H9 (cell line): ENCODE data around the gene PNMA5. TPM values are rescaled to one million over a fixed set of nuclear protein-coding genes. Genes with fewer than 3 reads are reported as not detected.

Experiments used
- DNase-seq: peaks from one replicate; pipeline ENCODE4 v3.0.0-alpha.2; 2017
- H2AFZ ChIP-seq: one replicate; pipeline ENCODE4 v1.6.1; 2013; ENCODE audit warnings: mild to moderate bottlenecking, low read length, control low read depth, moderate library complexity
- H2AK5ac ChIP-seq: 2 replicates; pipeline ENCODE4 v1.6.1; 2013; ENCODE audit warnings: low read length, control low read depth, mixed read lengths; ENCODE audit not compliant: insufficient read length
- H2BK120ac ChIP-seq: one replicate; pipeline ENCODE4 v1.6.1; 2013; ENCODE audit warnings: low read depth, mild to moderate bottlenecking, low read length, control low read depth, inconsistent platforms; ENCODE audit not compliant: poor library complexity, severe bottlenecking
- H2BK12ac ChIP-seq: 2 replicates; pipeline ENCODE4 v1.6.1; 2013; ENCODE audit warnings: low read length, control low read depth, mixed read lengths, low read depth; ENCODE audit not compliant: insufficient read length
- H2BK15ac ChIP-seq: 2 replicates; pipeline ENCODE4 v1.6.1; 2013; ENCODE audit warnings: low read depth, low read length, control low read depth
- H2BK20ac ChIP-seq: one replicate; pipeline ENCODE4 v1.6.1; 2013; ENCODE audit warnings: low read depth, mild to moderate bottlenecking, low read length, control low read depth, inconsistent platforms; ENCODE audit not compliant: poor library complexity, severe bottlenecking
- H2BK5ac ChIP-seq: 2 replicates; pipeline ENCODE4 v1.6.1; 2013; ENCODE audit warnings: low read length, control low read depth, mixed read lengths; ENCODE audit not compliant: insufficient read length
- H3K14ac ChIP-seq: 2 replicates; pipeline ENCODE4 v1.6.1; 2013; ENCODE audit warnings: low read length, control low read depth; ENCODE audit not compliant: insufficient read depth
- H3K18ac ChIP-seq: 2 replicates; pipeline ENCODE4 v1.6.1; 2013; ENCODE audit warnings: low read depth, mild to moderate bottlenecking, mixed read lengths, low read length, control low read depth; ENCODE audit not compliant: insufficient read length
- H3K23ac ChIP-seq: 2 replicates; pipeline ENCODE4 v1.6.1; 2013; ENCODE audit warnings: low read length, control low read depth, mixed read lengths, low read depth; ENCODE audit not compliant: insufficient read length
- H3K23me2 ChIP-seq: 2 replicates; pipeline ENCODE4 v1.6.1; 2013; ENCODE audit warnings: low read depth, mild to moderate bottlenecking, mixed read lengths, low read length, control low read depth; ENCODE audit not compliant: insufficient read length, poor library complexity, severe bottlenecking
- H3K27ac ChIP-seq: 2 replicates; pipeline ENCODE4 v1.5.1; 2013; ENCODE audit warnings: low read length, control low read depth, mixed read lengths, low read depth; ENCODE audit not compliant: insufficient read length
- H3K27me3 ChIP-seq: 2 replicates; pipeline ENCODE4 v1.6.1; 2013; ENCODE audit warnings: low read length, control low read depth, inconsistent platforms; ENCODE audit not compliant: insufficient read depth
- H3K4ac ChIP-seq: 2 replicates; pipeline ENCODE4 v1.6.1; 2013; ENCODE audit warnings: low read depth, mild to moderate bottlenecking, control low read depth, inconsistent platforms, low read length, moderate library complexity
- H3K4me1 ChIP-seq: 2 replicates; pipeline ENCODE4 v1.6.1; 2013; ENCODE audit warnings: low read length, control low read depth, inconsistent platforms; ENCODE audit not compliant: insufficient read depth
- H3K4me2 ChIP-seq: 2 replicates; pipeline ENCODE4 v1.6.1; 2013; ENCODE audit warnings: low read length, control low read depth, mixed read lengths; ENCODE audit not compliant: insufficient read length, insufficient read depth
- H3K56ac ChIP-seq: 2 replicates; pipeline ENCODE4 v1.6.1; 2013; ENCODE audit warnings: low read depth, mild to moderate bottlenecking, mixed read lengths, low read length, control low read depth; ENCODE audit not compliant: insufficient read length
- H3K79me1 ChIP-seq: 2 replicates; pipeline ENCODE4 v1.6.1; 2013; ENCODE audit warnings: low read depth, mild to moderate bottlenecking, moderate library complexity, low read length, control low read depth, inconsistent platforms; ENCODE audit not compliant: insufficient read depth, poor library complexity, severe bottlenecking
- H3K79me2 ChIP-seq: 2 replicates; pipeline ENCODE4 v1.6.1; 2013; ENCODE audit warnings: low read length, control low read depth, inconsistent platforms; ENCODE audit not compliant: insufficient read depth
- H3K9ac ChIP-seq: 2 replicates; pipeline ENCODE4 v1.6.1; 2013; ENCODE audit warnings: low read length, control low read depth, mixed read lengths; ENCODE audit not compliant: insufficient read length; ENCODE audit errors: extremely low read depth
- H3K9me3 ChIP-seq: one replicate; pipeline ENCODE4 v1.6.1; 2013; ENCODE audit warnings: low read depth, low read length, inconsistent platforms; ENCODE audit not compliant: control insufficient read depth
- H3T11ph ChIP-seq: one replicate; pipeline ENCODE4 v1.6.1; 2013; ENCODE audit warnings: mild to moderate bottlenecking, low read length, control low read depth, inconsistent platforms
- H4K20me1 ChIP-seq: one replicate; pipeline ENCODE4 v1.6.1; 2013; ENCODE audit not compliant: control insufficient read depth, insufficient read length, insufficient read depth
- H4K5ac ChIP-seq: 2 replicates; pipeline ENCODE4 v1.6.1; 2013; ENCODE audit warnings: low read depth, mild to moderate bottlenecking, mixed read lengths, low read length, control low read depth; ENCODE audit not compliant: insufficient read length
- H4K8ac ChIP-seq: replicated peaks from 2 replicates; pipeline ENCODE4 v1.6.1; 2013; ENCODE audit warnings: low read length, control low read depth, mixed read lengths, low read depth; ENCODE audit not compliant: insufficient read length
- H4K91ac ChIP-seq: 2 replicates; pipeline ENCODE4 v1.6.1; 2013; ENCODE audit warnings: low read depth, mild to moderate bottlenecking, moderate library complexity, mixed read lengths, low read length, control low read depth; ENCODE audit not compliant: insufficient read length
- H3K27ac Mint-ChIP-seq, 3 experiments: 2 replicates in 2 of 3; 3 replicates in 1 of 3; pipeline ENCODE4 v1.8.0; 2020 to 2021; ENCODE audit warnings: mixed read lengths in 3 of 3, mild to moderate bottlenecking in 1 of 3, moderate library complexity in 1 of 3
- H3K27me3 Mint-ChIP-seq: 2 replicates; pipeline ENCODE4 v1.8.0; 2021; ENCODE audit warnings: low read depth, mild to moderate bottlenecking, moderate library complexity, mixed read lengths
- H3K36me3 Mint-ChIP-seq, 3 experiments: 2 replicates in 2 of 3; 3 replicates in 1 of 3; pipeline ENCODE4 v1.8.0; 2020 to 2021; ENCODE audit warnings: low read depth in 3 of 3, mixed read lengths in 3 of 3; ENCODE audit not compliant: insufficient read depth in 1 of 3
- H3K4me1 Mint-ChIP-seq, 2 experiments: 2 replicates each; pipeline ENCODE4 v1.8.0; 2020; ENCODE audit warnings: mixed read lengths in 2 of 2
- H3K4me3 Mint-ChIP-seq, 2 experiments: 2 replicates in 1 of 2; 3 replicates in 1 of 2; pipeline ENCODE4 v1.8.0; 2020 to 2021; ENCODE audit warnings: mild to moderate bottlenecking in 2 of 2, mixed read lengths in 2 of 2, moderate library complexity in 1 of 2
- H3K9me3 Mint-ChIP-seq, 2 experiments: 2 replicates in 1 of 2; 3 replicates in 1 of 2; pipeline ENCODE4 v1.8.0; 2020; ENCODE audit warnings: mild to moderate bottlenecking in 2 of 2, mixed read lengths in 2 of 2, moderate library complexity in 1 of 2
- CTCF ChIP-seq: fragments of 200-600 bp; sonication (generic); conservative IDR thresholded peaks from 3 replicates; pipeline ENCODE4 v1.8.0; 2021; ENCODE audit warnings: antibody characterized with exemption, mild to moderate bottlenecking
- WGBS: extraction: QIAGEN DNeasy Blood & Tissue Kit; methylation state at CpG from one replicate; pipeline ENCODE4 v1.1.7; 2013; ENCODE audit warnings: missing lambda C conversion rate, low lambda C conversion rate, mixed read lengths; ENCODE audit not compliant: insufficient read length; ENCODE audit errors: extremely low coverage; 5-methylcytosine and 5-hydroxymethylcytosine counted together
- total RNA-seq: library from RNA; stranded (reverse); gene quantifications from 2 replicates; pipeline ENCODE4 v1.2.1, GENCODE V29; 2021

Gene PNMA5
- total RNA-seq, 1 experiment from 2014 or later = not detected

GRCh38 chrX:153004780-153005179 is 10.9 kb upstream of the PNMA5 start:
- H3K4me3 Mint-ChIP-seq = no peak overlapping the region
- no peaks in the 10 kb centered on the region for H3K4me1 Mint-ChIP-seq
- H3K56ac ChIP-seq = no peak overlapping the region
- no peaks in the 10 kb centered on the region for H3K79me1 ChIP-seq
- H4K20me1 ChIP-seq = no peaks in the 10 kb centered on the region
- no peak overlapping the region for H2AK5ac ChIP-seq
- no peaks in the 10 kb centered on the region for H3K4me1 ChIP-seq
- H3K14ac ChIP-seq = no peak overlapping the region
- no peak overlapping the region for H2BK12ac ChIP-seq
- no peaks in the 10 kb centered on the region for H3K27me3 ChIP-seq
- H2BK120ac ChIP-seq = no peak overlapping the region
- peaks cover 26% of the 10 kb centered on the region for H3K27me3 Mint-ChIP-seq
- no peak overlapping the region for H3K4me2 ChIP-seq
- no peak overlapping the region for H2BK20ac ChIP-seq
- no peaks in the 10 kb centered on the region for H3K23me2 ChIP-seq
- peaks cover 72% of the 10 kb centered on the region for H3K9me3 ChIP-seq
- H4K8ac ChIP-seq = no peak overlapping the region
- H4K5ac ChIP-seq = no peak overlapping the region
- H3K4ac ChIP-seq = no peak overlapping the region
- no peak overlapping the region for H3K27ac Mint-ChIP-seq
- H3K27ac ChIP-seq = no peak overlapping the region
- no peaks in the 10 kb centered on the region for H3K79me2 ChIP-seq
- H3K18ac ChIP-seq = no peak overlapping the region
- H3T11ph ChIP-seq = no peak overlapping the region
- no peak for TF ChIP-seq CTCF
- no peak overlapping the region for H4K91ac ChIP-seq
- no peak overlapping the region for H2BK5ac ChIP-seq
- H3K9me3 Mint-ChIP-seq = peaks cover 79 to 84% of the 10 kb centered on the region in 2 experiments
- H3K36me3 Mint-ChIP-seq = peaks cover 0 to 10% (median 7%) of the 10 kb centered on the region in 3 experiments; a peak in 4 of 7 replicates
- no peak overlapping the region for H3K23ac ChIP-seq
- no peak overlapping the region for H3K9ac ChIP-seq
- WGBS = no CpG with 5 or more reads among the region's 1 CpG
- H2BK15ac ChIP-seq = no peak overlapping the region
- H2AFZ ChIP-seq = no peak overlapping the region
- no peak for DNase-seq
